Islet of Langerhans (tissue), 1 donor: ENCODE results near the gene SERPINA1.

Experiments
- FAIRE-seq: peaks from one replicate; lab custom pipeline; 2011; peaks lifted over from hg19 to GRCh38; lab: Jason Lieb, UNC

SERPINA1 gene

DNA sequence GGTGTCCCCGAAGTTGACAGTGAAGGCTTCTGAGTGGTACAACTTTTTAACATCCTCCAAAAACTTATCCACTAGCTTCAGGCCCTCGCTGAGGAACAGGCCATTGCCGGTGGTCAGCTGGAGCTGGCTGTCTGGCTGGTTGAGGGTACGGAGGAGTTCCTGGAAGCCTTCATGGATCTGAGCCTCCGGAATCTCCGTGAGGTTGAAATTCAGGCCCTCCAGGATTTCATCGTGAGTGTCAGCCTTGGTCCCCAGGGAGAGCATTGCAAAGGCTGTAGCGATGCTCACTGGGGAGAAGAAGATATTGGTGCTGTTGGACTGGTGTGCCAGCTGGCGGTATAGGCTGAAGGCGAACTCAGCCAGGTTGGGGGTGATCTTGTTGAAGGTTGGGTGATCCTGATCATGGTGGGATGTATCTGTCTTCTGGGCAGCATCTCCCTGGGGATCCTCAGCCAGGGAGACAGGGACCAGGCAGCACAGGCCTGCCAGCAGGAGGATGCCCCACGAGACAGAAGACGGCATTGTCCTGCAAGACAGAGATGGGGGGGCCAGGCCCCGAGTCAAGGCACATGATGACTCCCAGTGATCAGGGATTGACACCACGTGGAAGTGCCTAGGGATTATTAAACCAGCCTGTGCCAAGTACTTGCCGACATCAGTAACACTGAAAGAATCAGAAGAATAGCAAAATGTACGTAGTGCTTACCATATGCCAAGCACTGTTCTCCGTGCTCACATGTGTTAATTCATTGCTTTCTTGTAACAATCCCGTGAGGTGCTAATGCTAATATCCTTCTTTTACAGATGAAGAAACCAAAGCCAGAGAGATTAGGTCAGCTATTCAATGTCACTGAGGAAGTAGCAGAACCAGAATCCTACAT, 5.4 kb downstream of the SERPINA1 start:
- FAIRE-seq: no peak

GRCh38 chr14:94382099-94382715, 6.2 kb downstream of the SERPINA1 start:
- FAIRE-seq: no peak

- no peak for FAIRE-seq
Measured at GRCh38 chr14:94381149-94382030, 7.0 kb downstream of the SERPINA1 start.

DNA sequence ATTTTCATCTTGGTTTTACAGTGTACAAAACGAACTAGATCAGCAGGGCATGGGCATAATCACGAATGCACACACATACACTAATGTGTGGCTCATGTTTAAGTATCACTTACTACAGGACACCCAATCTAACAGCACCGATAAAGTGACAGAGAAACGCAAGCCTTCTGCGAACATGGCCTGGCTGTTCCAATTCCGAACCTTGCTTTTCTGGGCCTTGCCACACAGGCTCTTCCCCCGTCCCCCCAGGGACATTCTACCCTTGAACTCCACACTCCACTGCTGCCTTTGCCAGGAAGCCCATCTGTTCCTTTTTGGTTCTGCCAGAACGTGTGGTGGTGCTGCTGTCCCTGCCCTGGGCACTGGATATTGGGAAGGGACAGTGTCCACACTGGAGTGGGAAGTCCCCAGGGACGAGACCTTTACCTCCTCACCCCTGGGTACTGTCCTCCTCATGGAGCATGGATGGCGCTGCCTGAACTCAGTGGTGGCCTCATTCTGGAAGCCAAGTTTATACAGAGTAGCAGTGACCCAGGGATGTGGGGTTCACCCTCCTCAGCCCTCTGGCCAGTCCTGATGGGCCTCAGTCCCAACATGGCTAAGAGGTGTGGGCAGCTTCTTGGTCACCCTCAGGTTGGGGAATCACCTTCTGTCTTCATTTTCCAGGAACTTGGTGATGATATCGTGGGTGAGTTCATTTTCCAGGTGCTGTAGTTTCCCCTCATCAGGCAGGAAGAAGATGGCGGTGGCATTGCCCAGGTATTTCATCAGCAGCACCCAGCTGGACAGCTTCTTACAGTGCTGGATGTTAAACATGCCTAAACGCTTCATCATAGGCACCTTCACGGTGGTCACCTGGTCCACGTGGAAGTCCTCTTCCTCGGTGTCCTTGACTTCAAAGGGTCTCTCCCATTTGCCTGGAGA, 7.9 kb downstream of the SERPINA1 start:
- no peak for FAIRE-seq

GRCh38 chr14:94379291-94380224, 8.8 kb downstream of the SERPINA1 start:
- FAIRE-seq: no peak

GRCh38 chr14:94378527-94379290, 9.7 kb downstream of the SERPINA1 start:
- FAIRE-seq: no peak

DNA sequence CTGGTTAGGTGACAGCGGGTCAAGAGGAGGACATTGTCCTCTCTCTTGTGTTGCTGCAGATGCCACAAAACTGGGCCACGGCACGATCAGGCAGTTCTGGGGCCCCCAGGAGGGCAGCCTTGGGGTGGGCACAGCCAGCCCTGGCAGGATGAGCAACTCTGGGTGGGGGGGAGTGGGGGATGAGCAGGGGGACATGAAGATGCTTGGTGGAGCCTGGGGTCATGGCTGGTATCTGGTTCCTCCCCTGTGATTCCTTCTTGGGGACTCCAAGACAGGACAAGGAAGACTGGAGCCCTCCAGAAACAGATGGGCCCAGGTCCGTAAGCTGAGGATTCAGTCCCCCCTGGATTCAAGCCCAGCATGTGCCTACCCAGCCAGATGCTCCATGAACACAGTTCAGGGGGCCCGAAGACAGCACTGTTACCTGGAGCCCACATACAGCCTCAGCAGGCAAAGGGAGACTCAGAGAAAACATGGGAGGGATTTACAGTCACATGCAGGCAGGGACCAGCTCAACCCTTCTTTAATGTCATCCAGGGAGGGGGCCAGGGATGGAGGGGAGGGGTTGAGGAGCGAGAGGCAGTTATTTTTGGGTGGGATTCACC, 10.4 kb downstream of the SERPINA1 start:
- no peak for FAIRE-seq

GRCh38 chr14:94376976-94377865, 11.2 kb downstream of the SERPINA1 start:
- FAIRE-seq: no peak

DNA sequence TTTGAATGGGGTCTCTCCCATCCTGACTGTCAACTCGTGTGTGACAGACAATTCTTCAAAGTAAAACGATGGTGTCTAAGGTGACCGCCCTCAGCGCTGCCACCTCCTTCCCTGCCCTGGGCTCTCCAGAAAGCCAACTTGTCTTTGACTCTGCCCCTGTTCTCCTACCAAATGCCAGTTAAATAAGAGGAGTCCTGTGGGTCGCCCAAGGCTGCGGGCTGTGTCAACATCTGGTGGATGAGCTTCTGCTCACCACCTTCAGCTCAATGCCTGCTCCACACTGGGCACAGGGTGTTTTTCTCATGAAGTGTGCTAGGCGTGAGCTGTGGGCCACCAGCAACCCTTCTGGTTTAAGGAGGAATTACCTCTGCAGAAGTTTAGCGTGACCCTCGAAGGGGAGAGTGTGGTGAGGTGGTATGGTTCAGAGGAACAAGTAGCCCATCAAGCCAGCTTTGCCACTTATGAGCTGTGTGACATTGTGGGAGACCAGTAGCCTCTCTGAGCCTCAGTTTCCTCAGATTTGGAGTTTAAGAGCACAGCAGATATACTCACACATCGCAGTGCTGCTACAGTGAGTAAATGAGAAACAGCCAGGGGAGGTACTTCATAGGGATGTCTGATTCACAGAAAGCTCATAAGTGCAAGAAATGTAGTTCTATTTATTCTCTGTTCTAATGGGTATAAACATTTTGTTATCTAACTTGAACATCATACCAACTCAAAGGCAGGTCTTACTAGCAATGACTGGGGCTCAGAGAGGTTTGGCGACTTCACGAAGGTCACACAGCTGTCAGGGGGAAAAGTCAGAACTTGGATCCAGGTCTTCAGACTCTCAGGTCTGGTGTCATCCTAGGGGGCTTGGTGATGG, 12.1 kb downstream of the SERPINA1 start:
- no peak for FAIRE-seq

- no peak for FAIRE-seq
Measured at GRCh38 chr14:94375552-94376107, 12.8 kb downstream of the SERPINA1 start.

- FAIRE-seq: no peak
Measured at GRCh38 chr14:94374749-94375260, 13.6 kb downstream of the SERPINA1 start.

- FAIRE-seq: no peak
Measured at GRCh38 chr14:94374116-94374515, 14.3 kb downstream of the SERPINA1 start.

DNA sequence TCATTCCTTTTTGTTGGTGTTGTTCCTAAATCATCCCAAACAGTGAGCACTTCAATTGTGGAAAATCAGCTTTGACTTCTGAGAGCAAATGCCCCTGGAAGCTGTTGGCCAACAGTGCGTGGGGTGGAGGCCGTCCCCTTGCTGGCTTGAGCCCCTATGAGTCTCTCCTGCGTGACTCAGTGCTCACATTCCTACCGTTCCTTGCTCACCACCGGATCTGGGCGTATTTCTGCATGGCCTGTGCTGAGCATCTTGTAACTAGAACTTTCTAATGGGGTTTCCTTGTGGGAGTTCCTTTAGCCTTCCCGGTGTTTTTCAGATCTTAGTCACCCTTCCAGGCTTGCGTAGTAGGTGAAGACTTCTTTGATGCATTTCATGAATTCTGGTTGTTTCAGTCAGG, 14.7 kb downstream of the SERPINA1 start:
- no peak for FAIRE-seq

GRCh38 chr14:94372021-94372605, 16.3 kb downstream of the SERPINA1 start:
- no peak for FAIRE-seq

GRCh38 chr14:94370524-94370910, 17.9 kb downstream of the SERPINA1 start:
- no peak for FAIRE-seq
